B cell (primary cell): Measurements from ENCODE around the gene AZI2.

Experiments
- CTCF ChIP-seq: fragments of 200-600 bp; IDR thresholded peaks from one replicate; pipeline ENCODE4 v1.8.0; 2022; ENCODE audit warnings: antibody characterized with exemption, mild to moderate bottlenecking
- EZH2 ChIP-seq: IDR thresholded peaks from 2 replicates; pipeline ENCODE4 v1.6.1; 2012; ENCODE audit warnings: borderline replicate concordance, low read depth, mild to moderate bottlenecking, moderate library complexity, low read length; ENCODE audit not compliant: insufficient read depth, poor library complexity, severe bottlenecking

- no peak for TF ChIP-seq CTCF
- TF ChIP-seq EZH2: no peak
Observed at GRCh38 chr3:28299705-28300104, 48.9 kb downstream of the AZI2 start.
